VCaP (cell line): ENCODE data around the gene CMTM1.

Experiments used
- H3K27ac ChIP-seq: fragments of 450-650 bp; 2 replicates; pipeline ENCODE4 v1.5.1; 2017
- TF ChIP-seq, protein P1 (sequence below): fragments of 450-650 bp; conservative IDR thresholded peaks from 2 replicates; pipeline ENCODE4 v1.5.1; 2017; ENCODE audit warnings: mild to moderate bottlenecking, moderate library complexity

CMTM1 gene

DNA sequence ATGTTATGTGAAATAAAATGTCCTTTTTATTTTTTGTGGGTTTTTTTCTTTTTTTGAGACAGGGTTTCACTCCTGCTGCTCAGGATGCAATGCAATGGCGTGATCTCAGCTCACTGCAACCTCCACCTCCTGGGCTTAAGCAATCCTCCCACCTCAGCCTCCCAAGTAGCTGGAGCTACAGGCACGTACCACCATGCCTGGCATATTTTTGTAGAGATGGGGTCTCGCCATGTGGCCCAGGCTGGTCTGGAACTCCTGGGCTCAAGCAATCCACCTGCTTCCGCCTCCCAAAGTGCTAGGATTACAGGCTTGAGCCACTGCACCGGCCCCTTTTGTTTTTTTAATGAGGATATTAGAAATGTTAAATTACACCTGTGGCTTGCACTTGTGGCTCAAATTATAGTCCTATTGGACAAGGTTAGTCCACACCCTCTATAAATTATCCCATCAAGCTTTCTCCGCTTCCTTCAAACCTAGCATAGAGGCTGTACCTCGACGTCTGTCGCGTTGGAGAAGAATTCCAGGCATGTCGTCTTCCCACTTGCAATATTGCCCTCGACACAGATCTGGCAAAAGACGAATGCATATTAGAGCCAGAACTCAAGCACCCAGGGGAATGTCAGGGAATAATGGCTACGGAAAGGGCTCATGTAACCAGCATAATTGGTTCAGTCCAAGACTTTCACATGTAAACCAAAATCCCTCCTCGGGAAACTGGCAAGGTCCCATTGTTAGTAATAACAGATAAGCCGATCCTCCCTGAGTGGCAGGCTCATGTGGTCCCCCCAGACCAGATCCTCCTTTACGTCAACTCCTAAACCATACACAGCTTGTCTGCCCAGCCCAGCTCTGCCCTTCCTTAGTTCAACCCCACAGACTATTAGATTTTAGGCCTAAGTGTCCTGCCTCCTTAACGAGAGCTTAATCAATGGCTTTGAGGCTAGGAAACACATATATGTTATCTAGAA is 24.6 kb upstream of the CMTM1 start:
- TF ChIP-seq, protein P1, sequence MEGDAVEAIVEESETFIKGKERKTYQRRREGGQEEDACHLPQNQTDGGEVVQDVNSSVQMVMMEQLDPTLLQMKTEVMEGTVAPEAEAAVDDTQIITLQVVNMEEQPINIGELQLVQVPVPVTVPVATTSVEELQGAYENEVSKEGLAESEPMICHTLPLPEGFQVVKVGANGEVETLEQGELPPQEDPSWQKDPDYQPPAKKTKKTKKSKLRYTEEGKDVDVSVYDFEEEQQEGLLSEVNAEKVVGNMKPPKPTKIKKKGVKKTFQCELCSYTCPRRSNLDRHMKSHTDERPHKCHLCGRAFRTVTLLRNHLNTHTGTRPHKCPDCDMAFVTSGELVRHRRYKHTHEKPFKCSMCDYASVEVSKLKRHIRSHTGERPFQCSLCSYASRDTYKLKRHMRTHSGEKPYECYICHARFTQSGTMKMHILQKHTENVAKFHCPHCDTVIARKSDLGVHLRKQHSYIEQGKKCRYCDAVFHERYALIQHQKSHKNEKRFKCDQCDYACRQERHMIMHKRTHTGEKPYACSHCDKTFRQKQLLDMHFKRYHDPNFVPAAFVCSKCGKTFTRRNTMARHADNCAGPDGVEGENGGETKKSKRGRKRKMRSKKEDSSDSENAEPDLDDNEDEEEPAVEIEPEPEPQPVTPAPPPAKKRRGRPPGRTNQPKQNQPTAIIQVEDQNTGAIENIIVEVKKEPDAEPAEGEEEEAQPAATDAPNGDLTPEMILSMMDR = no peak
- no peak overlapping the region for H3K27ac ChIP-seq

DNA sequence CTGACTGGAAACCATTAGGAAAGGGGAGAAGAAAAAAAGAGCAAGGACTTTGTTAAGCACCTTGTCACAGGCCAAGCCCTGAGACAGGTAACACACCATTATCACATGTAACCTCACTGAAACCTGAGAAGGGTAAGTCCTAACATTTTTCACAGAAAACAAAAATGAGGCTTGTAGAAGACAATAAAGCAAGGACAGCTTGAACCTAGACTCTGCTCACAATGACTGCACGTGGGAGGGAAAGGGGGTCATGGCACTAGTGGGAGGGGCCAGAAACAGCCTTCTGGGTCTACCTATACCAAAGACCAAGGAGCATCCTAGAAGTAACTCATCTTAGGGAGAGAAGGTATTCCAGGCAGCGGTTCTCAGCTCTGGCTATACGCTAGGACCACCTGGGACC is 23.8 kb upstream of the CMTM1 start:
- TF ChIP-seq, protein P1 = no peak
- H3K27ac ChIP-seq = no peak overlapping the region

- TF ChIP-seq, protein P1 = no peak
- no peak overlapping the region for H3K27ac ChIP-seq
Observed at GRCh38 chr16:66543541-66543940, 22.7 kb upstream of the CMTM1 start.

- peak overlapping the region; percentile 41 for H3K27ac ChIP-seq
Observed at GRCh38 chr16:66544016-66544757, 22.1 kb upstream of the CMTM1 start.

DNA sequence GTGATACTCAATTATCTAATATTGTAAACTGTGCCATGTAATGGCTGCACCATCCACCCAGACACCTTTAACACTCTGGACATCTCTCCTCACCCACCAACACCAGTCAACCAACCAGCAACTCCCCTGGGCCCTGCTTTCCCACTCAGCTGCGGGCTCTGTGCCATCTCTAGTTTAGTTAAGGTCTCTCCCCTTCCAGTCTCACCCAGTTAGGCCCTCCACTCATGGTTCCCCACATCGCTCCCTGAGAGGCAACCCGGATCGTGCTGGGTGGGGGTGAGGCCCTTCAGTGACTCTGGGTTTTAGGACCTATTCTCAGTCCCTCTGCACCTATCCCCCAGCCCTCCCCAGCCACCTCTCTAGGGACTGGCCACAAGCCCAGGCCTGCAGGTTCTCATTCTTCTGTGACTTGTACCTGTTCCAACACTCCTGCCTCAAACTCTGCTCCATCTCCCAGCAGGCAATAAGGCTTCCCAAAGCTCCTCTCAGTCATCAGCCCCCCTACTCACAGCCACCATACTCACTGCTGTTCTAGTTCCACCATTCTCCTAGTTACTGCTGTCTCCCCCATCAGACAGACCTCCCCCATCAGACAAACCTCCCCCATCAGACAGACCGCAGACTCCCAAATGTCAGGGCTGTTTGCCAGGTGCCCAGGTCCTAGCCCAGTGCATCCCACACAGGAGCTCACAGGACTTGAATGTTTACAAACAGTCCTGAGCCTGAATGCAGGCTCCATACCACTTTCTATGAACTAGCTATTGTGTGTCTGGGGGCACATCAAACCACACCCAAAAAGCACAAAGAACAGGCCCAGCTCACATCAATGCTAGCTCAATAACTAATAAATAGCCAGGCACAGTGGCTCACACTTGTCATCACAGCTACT is 18.9 kb upstream of the CMTM1 start:
- TF ChIP-seq, protein P1 = no peak
- H3K27ac ChIP-seq = peak overlapping the region; percentile 11; the same call in 1 of the 2 replicates

More at GRCh38 chr16:66544016-66544757, 22.1 kb upstream of the CMTM1 start:
- TF ChIP-seq, protein P1 = no peak

GRCh38 chr16:66548068-66548467 is 18.2 kb upstream of the CMTM1 start:
- peak overlapping the region; percentile 85; the same call in 1 of the 2 replicates for H3K27ac ChIP-seq
- TF ChIP-seq, protein P1 = no peak
